EL (cell line): ENCODE measurements around the gene RIPOR3.

ENCODE experiments used
- DNase-seq: peaks from one replicate; pipeline ENCODE4 v3.0.0-alpha.2; 2016

The RIPOR3 gene, protein sequence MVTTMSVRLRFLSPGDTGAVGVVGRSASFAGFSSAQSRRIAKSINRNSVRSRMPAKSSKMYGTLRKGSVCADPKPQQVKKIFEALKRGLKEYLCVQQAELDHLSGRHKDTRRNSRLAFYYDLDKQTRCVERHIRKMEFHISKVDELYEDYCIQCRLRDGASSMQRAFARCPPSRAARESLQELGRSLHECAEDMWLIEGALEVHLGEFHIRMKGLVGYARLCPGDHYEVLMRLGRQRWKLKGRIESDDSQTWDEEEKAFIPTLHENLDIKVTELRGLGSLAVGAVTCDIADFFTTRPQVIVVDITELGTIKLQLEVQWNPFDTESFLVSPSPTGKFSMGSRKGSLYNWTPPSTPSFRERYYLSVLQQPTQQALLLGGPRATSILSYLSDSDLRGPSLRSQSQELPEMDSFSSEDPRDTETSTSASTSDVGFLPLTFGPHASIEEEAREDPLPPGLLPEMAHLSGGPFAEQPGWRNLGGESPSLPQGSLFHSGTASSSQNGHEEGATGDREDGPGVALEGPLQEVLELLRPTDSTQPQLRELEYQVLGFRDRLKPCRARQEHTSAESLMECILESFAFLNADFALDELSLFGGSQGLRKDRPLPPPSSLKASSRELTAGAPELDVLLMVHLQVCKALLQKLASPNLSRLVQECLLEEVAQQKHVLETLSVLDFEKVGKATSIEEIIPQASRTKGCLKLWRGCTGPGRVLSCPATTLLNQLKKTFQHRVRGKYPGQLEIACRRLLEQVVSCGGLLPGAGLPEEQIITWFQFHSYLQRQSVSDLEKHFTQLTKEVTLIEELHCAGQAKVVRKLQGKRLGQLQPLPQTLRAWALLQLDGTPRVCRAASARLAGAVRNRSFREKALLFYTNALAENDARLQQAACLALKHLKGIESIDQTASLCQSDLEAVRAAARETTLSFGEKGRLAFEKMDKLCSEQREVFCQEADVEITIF

DNA sequence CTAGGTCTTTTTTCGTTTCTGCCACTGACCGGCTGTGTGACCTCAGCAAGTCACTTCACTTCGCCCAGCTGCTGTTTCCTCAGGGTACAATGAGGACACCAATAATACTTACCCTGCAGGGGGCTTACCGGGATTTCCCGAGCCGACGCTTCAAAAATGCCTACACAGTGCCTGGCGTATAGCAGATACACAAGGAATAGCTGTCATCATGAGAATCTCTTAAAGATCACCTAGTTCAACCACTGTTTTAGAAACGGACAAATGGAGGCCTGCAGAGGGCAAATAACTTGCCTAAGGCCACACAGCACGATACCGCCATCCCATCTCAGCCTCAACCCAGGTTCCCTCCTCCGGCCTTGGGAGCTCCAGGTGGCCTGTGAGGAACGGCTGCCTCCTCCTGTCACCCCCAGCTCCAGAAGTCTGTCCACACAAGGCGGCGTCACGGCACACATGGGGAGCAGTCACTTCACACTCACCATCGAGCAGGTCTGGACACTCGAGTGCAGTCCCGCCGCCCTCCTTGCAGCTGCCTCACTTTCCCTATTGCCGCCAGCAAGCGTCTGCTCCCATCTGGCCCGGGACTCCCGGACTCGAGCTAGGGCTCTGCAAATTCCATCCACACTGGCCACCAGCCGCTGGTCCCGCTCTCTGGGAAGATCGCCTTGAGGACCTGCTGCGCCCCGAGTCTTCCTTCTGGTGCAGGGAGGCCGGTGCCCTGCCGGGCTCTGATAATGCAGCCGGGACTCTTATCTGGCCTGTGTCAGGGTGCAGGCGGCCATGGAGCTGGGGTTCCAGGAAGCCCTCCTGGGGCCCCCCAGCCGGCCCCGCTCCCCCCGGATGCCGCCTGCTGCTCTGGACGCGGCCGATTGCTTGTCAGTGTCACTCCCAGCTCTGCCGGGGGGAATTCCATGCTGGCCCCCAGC lies at the start of gene RIPOR3:
RIPOR3 (minus strand) TSS at position 893 of the 923 bp plus-strand sequence; CDS start at position 479, 414 bp downstream.
- peak; percentile 45 for DNase-seq

DNA sequence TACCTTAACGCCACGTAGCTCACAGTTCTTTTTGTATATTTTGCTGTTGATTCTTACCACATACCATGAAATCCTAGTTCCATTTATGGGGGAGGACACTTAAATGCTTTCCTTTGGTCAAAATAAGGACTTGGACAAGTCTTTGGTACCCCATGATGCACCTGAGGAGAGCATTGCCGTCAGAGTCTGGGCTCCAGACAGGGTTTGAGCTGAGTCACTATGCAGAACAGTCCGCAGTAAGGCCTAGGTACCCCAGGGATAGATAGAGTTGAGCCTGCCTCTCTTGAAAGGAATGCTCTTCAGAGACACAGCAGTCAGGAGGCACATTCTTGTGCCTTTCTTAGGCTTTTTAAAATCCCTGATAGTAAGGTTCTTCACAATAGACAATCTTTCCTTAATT lies 46.0 kb upstream of the RIPOR3 start:
- DNase-seq, result no peak

DNA sequence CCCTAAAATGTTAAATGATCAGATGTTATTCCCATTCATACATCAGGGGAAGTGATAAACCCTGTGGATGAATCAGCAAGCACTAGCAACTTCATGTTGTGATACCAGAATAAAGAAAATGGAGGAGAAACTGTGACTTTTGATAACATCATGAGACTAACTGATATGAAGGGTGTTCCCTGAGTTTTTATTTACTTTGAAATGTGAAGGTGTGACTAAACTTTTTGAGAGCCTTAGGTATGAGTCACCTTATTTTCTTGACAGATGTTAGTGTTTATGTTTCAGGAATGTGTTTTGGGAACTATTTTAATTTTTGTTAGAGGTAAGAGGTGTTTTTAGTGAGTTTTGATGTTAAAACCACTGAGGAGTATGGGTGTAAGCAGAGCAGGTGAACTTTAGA lies 44.5 kb upstream of the RIPOR3 start:
- DNase-seq, result no peak

DNA sequence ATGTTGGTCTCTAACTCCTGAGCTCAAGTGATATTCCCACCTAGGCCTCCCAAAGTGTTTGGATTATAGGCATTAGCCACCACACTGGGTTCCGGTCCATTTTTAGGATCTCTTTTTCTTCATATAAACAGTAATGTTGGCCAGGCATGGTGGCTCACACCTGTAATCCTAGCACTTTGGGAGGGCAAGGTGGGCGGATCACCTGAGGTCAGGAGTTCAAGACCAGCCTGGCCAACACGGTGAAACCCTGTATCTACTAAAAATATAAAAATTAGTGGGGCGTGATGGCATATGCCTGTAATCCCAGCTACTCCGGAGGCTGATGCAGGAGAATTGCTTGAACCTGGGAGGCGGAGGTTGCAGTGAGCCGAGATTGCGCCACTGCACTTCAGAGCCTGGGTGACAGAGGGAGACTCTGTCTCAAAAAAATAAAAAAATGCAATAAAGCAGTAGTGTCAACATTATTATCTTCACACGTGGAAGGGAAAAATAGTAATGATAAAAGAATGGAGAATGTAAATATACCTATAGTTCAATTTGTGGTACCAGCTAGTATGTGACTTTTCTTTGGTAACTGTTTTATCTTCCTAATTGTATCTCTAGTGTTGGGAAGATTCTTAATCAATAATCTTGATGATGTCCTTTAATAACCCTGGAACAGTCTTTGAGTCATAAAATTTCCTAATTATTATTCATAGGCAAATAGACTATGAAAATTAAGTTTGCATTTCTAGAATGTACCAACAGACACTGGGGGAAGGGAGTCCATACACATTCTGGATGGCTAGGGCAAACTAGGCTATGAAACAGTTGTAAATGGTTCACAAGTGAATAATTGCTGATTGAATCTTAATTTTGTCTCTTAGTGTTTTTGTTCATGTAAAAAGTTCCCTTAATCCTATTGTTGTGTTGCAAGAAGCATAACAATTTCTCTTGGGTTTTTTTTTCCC lies 43.7 kb upstream of the RIPOR3 start:
- no peak for DNase-seq

DNA sequence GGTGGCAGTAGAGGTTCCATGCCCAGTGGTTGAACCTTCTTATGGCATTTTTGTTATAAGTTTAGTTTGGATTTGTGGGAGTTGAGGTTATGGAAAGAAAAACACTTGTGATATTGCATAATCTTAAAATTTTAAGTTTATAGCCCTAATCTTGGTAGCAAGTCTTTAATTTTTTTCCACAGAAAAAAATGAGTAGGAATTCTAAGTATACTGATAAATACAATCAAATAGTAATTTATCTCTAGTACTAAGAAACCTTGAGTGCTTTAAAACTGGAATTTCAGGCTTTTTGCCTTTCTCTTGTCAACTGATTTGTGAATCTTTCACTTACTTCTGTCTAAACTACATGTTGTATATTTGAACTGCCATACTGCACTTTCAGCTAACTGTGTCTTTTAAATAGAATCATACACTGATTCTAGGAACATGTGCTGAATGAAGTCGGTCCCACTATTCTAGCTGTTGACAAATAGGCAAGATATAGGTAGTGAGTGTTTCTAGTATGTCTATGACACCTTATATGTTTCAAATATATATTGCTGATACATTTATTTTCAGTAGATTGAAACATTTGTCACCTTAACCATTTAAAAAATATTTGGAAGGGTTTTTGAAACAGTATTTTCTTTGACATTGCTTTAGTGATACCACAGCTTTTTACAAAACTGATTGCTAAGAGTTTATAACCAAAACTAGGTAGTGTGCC lies 42.5 kb upstream of the RIPOR3 start:
- no peak for DNase-seq

DNA sequence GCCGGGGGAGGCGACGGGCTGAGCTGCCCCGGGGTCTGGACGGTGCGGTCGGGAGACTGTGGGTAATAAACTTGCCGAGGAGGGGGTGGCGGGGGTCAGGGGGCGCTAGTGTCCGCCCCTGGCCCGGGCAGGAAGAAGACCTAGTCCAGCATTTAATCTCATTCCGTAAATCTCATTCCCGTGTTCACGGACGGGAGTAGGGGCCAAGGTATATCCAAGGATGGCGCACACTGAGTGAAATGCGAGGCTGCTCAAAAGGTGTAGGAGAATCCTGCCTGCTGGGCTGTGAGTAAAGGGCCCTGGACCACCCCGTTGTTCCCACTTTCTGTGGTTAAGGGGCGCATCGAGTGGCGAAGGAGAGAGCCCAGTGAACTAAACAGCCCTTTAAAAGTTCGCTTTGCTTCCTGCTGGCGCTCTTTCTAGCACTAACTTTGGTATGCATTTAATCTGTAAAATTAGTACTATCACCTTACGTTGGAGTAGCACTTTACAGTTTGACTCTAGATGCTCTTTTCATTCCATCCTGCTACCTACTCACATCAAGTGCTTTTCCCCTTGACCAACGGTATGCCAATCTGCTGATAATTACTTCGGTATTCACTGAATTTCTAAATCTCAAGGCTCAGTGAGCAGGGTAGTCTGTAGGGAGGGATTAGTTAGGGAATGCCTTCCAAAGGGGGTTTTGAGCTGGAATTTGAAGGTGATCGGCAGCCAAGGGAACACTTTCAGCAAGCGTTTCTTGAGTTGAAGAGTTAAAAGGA lies 40.8 kb upstream of the RIPOR3 start:
- DNase-seq, result no peak

DNA sequence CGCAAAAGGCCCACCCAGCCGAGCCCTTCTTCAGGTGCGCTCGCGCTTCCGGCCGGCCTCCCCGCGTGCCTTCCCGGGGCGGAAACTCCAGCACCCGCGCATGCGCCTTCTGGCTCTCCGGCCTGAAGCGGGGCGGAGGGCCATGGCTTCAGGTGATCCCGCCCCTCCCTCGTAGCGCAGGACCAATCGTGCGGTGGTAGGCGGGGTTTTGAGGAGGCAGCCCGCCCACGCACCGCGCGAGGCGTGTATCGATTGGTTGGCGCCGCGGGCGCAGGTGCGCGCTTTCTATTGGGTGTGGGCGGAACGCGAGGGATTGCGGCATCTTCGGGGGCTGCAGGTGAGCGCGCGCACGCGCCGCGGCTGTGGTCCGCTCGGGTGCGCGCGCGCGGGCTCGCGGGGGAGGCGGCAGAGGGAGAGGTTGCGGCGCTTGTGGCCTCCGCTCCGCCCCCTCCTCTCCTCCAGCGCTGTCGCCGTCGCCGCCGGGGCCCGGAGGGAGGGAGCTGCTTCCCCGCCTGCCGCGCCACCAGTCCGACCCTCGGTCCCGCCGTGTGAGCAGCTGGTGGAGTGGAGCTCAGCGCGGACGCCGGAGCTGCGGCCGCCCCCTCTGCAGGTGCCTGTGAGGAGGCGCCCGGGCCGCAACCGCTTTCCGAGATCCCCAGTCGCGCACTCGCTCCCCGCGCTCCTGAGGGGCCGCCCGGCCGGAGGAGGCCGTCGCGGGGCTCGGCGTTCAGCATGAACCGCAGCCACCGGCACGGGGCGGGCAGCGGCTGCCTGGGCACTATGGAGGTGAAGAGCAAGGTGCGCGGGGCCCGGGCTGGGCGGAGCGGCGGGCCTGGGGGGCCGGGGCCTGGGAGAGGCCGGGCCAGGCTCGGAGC lies 40.0 kb upstream of the RIPOR3 start, which contains the start of gene PARD6B:
PARD6B (plus strand) TSS at position 526 of the 875 bp plus-strand sequence; CDS start at position 733, 207 bp downstream.
- DNase-seq, result peak; percentile 97

DNA sequence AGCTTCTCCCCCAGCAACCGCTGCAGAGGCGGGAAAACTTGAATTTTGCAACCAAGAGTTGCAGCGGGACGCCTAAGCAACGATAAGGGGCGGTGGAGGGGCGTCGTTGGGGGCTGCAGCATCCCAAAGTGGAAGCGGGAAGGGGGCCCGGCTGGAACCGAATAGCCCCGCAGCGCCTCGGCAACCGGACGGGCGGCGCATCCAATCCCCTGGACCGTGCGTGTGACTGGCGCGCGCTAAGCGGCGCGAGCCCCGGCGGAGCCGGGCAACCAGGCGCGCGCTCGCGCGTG lies 39.4 kb upstream of the RIPOR3 start:
- peak; percentile 41 for DNase-seq

DNA sequence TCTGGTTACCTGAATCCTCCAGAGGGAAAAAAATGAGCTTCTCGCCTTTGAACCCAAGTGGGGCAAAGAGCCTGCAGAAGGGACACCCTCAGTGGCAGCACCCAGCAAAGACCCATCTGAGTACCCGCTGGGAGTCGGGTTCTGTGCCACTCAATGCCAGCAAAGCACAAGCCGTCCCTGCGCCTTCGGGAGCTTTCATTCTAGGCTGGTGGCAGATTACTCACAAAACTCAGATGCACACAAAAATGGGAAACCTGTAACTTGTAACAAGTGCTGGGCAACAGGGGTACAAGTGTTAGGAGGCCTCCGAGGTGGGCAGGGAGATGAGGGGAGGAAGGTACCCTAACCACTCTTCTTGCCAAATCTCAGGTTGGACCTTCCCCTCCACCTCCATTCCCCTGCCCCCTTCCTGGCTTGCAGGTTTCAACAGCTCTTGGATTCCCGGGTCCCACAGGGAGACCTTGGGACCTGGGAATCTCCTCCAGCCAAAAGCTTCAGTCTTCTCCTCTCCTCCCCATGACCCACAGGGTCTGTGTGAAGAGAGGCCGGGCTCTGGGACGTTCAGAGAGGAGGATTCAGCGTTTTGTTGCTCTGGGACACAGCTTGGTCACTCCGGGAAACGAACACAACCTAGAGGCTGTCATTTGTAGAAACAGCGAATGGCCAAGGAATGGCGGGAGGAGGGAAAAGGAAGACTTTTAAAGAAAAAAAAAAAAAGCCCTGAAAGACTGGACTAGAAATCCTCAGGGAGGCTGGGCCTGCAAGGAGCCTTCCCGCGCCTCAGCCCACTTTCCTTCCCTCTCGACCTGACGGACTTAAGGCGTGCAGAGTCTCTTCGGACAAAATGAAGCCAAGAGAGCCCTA lies 38.8 kb upstream of the RIPOR3 start:
- no peak for DNase-seq

DNA sequence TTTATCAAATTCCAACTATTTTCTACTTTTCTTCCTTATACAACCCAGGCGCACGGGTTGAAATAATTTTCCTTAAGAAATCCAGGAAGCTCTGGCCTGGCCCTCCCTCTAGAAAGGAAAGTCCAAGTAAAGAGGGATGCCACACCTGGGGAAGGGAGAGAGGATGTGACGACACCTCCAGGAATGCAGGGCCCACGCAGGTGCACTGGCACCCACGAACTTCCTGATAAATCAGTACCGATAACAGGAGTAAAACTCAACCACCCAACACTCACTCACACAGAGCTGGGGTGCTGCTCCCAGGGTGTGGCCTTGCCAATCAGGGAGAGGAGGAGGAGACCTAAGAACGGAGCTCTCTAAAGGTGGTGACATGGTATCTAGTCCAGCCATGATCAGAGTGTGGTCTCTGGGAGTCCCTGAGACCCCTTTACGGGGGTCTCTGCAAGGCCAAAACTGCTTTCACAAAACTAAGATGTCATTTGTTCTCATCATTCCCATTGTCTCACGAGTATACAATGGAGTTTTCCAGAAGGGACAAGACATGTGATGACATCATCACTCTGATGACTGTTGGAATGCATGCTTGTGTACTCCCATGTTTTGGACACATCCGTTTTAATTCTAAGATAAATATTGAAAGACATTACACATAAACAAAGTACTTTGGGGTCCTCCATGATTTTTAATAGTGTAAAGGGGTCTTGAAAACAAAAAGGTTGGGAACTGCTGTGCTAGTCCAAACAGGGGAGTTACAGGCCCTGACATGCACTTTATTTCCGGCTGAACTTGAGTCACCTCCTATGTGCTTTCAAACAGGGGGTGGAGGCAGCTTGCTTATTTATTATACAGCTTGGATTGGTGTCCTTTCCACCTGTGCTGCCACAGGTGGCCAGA lies 37.9 kb upstream of the RIPOR3 start:
- peak; percentile 31 for DNase-seq

DNA sequence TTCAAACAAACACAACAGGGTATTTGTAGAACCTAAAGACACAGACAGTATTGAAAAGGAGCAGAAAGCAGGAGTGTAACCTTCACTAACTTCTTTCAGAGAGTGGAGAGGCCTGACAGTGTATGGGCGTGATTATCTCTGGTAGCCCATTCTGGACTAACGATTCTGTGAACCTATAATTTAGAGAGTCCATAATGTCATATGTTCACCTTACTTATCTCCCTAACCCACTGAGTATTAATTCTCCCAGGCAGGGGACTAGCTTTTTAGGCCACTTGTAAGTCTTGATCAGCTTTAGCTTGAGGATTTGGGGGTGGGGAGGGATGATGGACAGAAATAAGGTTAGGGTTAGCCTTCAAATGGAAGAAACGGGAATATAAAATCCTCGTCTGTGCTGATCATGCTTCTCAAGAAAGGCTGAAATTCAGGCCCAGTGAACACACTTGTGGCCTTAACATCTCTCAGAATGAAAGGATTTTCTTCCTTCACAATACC lies 37.2 kb upstream of the RIPOR3 start:
- no peak for DNase-seq

DNA sequence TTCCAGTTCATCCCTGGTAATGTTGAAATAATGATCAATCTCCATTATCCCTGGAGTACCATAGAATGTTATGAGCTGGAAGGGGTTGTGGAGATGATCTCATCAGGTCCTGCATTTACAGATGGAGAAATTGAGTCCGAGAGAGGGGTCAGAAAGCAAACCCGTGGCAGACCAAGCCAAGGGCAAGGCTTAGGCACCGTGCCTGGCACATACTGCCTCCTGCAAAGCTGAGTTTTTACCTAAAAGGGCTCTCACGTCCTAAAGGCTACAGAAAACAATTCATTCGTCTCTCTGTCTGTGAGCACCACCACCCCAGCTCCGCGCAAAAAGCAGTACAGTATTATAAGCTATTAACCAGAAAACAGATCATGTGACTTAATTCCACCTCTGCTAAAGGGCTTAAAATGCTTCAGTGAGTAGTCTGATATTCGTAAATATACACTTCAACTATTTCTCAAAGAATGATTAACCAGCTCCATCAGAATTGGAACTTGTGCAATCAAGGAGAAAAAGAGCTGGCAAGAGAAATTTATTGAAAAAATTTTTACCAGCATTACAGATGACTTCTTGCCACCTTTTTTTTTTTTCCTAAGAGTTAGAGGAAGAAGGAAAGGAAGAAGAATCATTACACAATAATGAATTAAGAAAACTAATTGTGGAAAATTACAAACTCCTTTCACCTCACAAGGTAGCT lies 36.6 kb upstream of the RIPOR3 start:
- DNase-seq, result no peak

DNA sequence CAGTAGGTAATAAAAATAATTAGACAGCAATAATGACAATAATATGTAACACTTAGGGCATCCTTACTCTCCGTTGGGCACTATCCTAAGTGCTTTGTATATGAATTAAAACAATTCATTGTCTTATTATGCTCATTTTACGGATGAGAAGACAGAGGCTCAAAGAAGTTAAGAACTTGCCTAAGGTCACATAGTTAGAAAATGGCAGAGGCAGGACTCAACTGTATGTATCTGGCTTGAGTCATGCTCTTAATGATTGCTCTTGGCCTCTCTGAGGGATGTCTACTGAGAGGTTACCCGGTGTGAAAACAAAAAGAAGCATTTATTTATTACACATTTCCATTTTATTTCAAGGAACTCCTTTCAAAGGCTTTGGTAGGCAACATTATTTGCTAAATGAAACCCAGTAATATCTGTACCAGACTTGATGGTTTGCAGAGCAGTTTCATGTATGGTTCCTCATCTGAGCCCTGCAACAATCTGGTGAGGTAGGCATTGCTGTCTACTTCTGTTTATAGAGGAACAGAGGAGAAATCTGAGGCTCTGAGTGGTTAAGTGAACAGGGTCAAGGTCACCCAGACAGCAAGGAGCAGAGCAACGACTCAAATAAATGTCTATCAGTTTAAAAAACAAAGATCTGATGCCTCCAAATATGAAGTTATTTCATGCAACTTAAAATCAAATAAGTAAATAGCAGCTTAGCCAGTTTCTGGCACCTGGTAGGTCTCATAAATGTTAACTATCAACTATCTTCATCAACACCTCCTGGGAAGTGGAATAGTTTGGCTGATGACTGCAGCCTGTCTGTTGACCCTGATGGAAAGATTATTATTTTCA lies 35.8 kb upstream of the RIPOR3 start:
- no peak for DNase-seq

DNA sequence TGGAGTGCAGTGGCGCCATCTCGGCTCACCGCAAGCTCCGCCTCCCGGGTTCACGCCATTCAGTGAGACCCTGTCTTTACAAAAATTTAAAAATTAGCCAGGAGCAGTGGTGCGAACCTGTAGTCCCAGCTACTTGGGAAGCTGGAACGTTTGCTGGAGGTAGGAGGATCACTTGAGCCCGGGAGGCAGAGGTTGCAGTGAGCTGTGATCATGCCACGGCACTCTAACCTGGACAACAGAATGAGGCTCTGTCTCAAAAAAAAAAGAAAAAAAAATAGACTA lies 34.3 kb upstream of the RIPOR3 start:
- DNase-seq, result no peak
